T-helper 2 cell treated with Interferon-gamma antibody and Interleukin-4, amounts not matched to agents 100 ng/mL and 5 ng/mL, for 36 hours (primary cell): Measurements from ENCODE around the gene DNAH14. TPM values are rescaled to one million over a fixed set of nuclear protein-coding genes. Genes with fewer than 3 reads are reported as not detected.
"Not testable (repeated sequence)": the region's sequence is repeated elsewhere in the genome, so short reads cannot be mapped to it uniquely, and the experiment has no call there.

ENCODE experiments used
- intact Hi-C: fragments of 100-400 bp; cut with micrococcal nuclease; formaldehyde crosslinking; loops from one replicate; pipeline ENCODE4 v1.15.1; 2023
- total RNA-seq: library from RNA; stranded (reverse); gene quantifications from 2 replicates; pipeline ENCODE4 v1.2.3, GENCODE V29; 2022

Gene DNAH14
- total RNA-seq, 1 donor from 2014 or later: 1.6 TPM

- intact Hi-C loops: no loop called here
Observed at GRCh38 chr1:224995602-224996001, 66.1 kb downstream of the DNAH14 start.

DNA sequence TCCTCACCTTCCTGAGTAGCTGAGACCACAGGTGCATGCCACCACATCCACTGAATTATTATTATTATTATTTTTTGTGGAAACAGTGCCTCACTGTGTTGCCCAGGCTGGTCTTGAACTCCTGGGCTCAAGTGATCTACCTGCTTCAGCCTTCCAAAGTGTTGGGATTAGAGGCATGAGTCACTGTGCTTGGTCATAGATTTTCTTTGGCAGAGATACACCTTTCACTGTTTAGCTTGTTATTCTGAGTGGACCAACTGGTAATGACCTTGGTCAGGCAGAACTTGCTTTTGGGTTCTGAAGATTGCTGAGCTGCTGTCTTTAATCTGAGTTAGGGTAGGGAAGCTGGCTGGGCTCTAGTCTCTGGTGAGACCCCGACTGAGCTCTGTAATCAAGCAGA, 66.8 kb downstream of the DNAH14 start:
- intact Hi-C loops: no loop called here

- intact Hi-C loops: no loop called here
Observed at GRCh38 chr1:224998185-224998584, 68.7 kb downstream of the DNAH14 start.

- intact Hi-C loops: no loop called here
Observed at GRCh38 chr1:225004396-225004795, 74.9 kb downstream of the DNAH14 start.

- intact Hi-C loops: not testable (repeated sequence)
Observed at GRCh38 chr1:225006352-225006751, 76.9 kb downstream of the DNAH14 start.

GRCh38 chr1:225008050-225008449, 78.6 kb downstream of the DNAH14 start:
- intact Hi-C loops: not testable (repeated sequence)

- intact Hi-C loops: no loop called here
Observed at GRCh38 chr1:225021037-225021436, 91.6 kb downstream of the DNAH14 start.

- intact Hi-C loops: no loop called here
Observed at GRCh38 chr1:225026701-225027100, 97.2 kb downstream of the DNAH14 start.

DNA sequence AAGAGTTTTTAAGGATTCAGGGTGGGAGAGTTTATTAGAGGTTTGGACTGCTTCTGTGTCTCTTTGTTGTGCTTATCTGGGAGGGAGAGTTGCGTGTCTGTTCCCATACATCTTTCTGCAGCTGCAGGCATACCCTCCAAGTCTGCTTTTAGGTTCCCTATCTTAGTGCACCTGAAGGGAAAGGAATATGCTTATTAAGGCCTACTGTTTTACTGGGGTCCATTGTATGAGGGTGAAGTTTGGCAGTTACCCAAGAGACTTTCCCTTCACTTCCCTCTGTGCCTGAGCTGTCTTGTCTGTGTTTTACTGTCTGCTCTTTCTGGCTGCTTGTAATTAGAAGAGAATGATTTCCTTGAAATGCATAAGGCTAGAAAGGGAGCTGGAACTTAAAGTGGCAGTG, 107.0 kb downstream of the DNAH14 start:
- intact Hi-C loops: not testable (repeated sequence)

- intact Hi-C loops: no loop called here
Observed at GRCh38 chr1:225042263-225042662, 112.8 kb downstream of the DNAH14 start.

- intact Hi-C loops: no loop called here
Observed at GRCh38 chr1:225044258-225044657, 114.8 kb downstream of the DNAH14 start.

DNA sequence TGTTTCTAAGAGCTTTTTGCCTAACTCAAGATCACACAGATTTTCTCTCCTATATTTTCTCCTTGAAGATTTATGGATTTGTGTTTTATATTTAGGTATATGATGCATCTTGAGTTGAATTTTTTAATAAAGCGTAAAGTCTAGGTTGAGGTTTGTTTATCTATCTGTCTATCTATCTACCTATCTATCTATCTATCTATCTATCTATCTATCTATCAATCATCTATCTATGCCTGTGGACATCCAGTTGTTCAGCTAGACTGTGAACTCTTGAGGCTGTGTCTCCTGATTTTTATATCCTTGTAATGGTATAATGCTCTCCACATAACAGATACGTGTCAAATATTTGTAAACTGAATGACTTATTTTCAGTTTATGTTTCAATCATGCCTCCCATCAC, 120.1 kb downstream of the DNAH14 start:
- intact Hi-C loops: no loop called here

GRCh38 chr1:225063722-225064121, 134.2 kb downstream of the DNAH14 start:
- intact Hi-C loops: no loop called here

- intact Hi-C loops: no loop called here
Observed at GRCh38 chr1:225070972-225071371, 141.5 kb downstream of the DNAH14 start.

DNA sequence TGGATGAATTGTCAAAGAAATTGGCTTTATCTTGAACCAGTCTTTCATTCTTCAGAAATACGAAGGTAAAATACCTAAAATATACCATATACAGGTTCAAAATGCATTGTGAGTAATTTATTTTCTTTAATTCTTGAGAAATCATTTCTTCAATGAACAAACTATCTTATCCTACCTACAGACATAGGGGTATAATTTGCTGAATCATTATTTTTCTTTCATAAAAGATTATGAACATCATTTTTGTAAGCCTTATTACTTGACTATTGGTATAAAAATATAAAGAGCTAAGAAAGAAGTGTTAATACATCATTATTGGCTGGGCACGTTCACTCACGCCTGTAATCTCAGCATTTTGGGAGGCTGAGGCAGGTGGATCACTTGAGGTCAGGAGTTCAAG, 167.7 kb downstream of the DNAH14 start:
- intact Hi-C loops: no loop called here

- intact Hi-C loops: no loop called here
Observed at GRCh38 chr1:225111000-225111399, 181.5 kb downstream of the DNAH14 start.

GRCh38 chr1:225113265-225113664, 183.8 kb downstream of the DNAH14 start:
- intact Hi-C loops: no loop called here

DNA sequence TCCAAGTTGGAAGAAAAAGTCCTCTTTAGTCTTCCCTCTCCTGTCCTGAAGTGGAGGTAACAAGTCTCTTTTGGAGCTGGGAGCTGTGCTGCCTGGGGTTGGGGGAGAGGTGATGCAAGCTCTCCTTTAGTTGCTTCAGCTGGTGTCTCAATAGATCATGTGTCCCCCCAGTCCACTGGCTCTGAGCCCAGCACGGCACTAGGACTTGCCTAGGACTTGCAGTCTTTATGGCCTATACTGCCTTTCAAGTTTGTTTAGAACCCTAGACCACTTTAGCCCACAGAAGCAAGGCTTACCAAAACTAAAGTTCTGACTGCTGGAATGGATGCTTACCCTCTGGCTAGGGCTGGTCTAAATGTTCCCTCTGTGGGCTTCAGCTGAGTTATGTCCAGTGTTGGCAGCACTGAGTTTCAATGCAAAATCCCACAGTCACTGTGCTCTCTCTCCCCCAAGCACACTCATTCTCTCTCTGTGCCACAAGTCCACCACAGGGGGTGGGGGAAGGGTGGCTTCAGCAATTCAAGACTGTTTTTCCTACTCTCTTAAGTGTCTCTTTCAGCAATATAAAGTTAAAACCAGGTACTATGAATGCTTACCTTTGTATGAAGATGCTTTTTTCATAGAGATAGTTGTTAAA, 185.0 kb downstream of the DNAH14 start:
- intact Hi-C loops: no loop called here

GRCh38 chr1:225119307-225119706, 189.8 kb downstream of the DNAH14 start:
- intact Hi-C loops: no loop called here

GRCh38 chr1:225121095-225121494, 191.6 kb downstream of the DNAH14 start:
- intact Hi-C loops: no loop called here

- intact Hi-C loops: no loop called here
Observed at GRCh38 chr1:225131869-225132268, 202.4 kb downstream of the DNAH14 start.

GRCh38 chr1:225137976-225138375, 208.5 kb downstream of the DNAH14 start:
- intact Hi-C loops: no loop called here

- intact Hi-C loops: no loop called here
Observed at GRCh38 chr1:225143001-225143400, 213.5 kb downstream of the DNAH14 start.

- intact Hi-C loops: no loop called here
Observed at GRCh38 chr1:225146478-225146877, 217.0 kb downstream of the DNAH14 start.
